HepG2 (cell line): ENCODE measurements around the gene COL25A1. TPM values are rescaled to one million over a fixed set of nuclear protein-coding genes. Genes with fewer than 3 reads are reported as not detected.

ENCODE experiments used
- ATAC-seq: fragments of 200-7000 bp; cut with Tn5 transposase; 3 replicates; pipeline ENCODE4 v1.9.1; 2020; ENCODE audit warnings: mild to moderate bottlenecking, moderate library complexity
- BruUV-seq: library from RNA; stranded (reverse); fragments of 400-500 nt; replicated peaks from 2 replicates; lab custom pipeline; 2021; lab: Mats Ljungman, UMichigan
- CTCF ChIA-PET: fragments of 300-600 bp; formaldehyde crosslinking; extraction: SDS; loops from one replicate; lab custom pipeline; 2021; ENCODE audit warnings: low total read pairs, inconsistent platforms, low intra/inter-chr PET ratio; lab: Yijun Ruan, JAX
- POLR2A ChIA-PET: fragments of 350-600 bp; sonication (Branson Sonifier 250); formaldehyde crosslinking; loops from one replicate; lab custom pipeline; 2020; ENCODE audit warnings: antibody characterized with exemption, inconsistent platforms; lab: Yijun Ruan, JAX
- DNase-seq: peaks from one replicate; pipeline ENCODE4 v3.0.0-alpha.2; 2015; ENCODE audit warnings: low spot score
- FAIRE-seq: peaks from 3 replicates; lab custom pipeline; 2011; peaks lifted over from hg19 to GRCh38; lab: Jason Lieb, UNC
- H2AFZ ChIP-seq: one replicate; pipeline ENCODE4 v1.6.1; 2011; ENCODE audit warnings: low read length, inconsistent platforms
- H3K27ac ChIP-seq: fragments of 300-600 bp; 3 replicates; pipeline ENCODE4 v1.8.0; 2011; ENCODE audit warnings: mixed run types, mild to moderate bottlenecking, mixed read lengths, low read length, inconsistent platforms; ENCODE audit not compliant: insufficient read depth; ENCODE audit errors: extremely low read length
- H3K27me3 ChIP-seq, 2 experiments: fragments of 200-600 bp in 1 of 2; 2 replicates in 1 of 2; 3 replicates in 1 of 2; pipeline versions ENCODE4 v1.6.0 to v1.8.0; 2011; ENCODE audit warnings: low read length in 2 of 2, mild to moderate bottlenecking in 2 of 2, moderate library complexity in 2 of 2, inconsistent platforms in 1 of 2; ENCODE audit not compliant: insufficient read depth in 2 of 2, control insufficient read depth in 1 of 2
- H3K36me3 ChIP-seq, 2 experiments: fragments of 200-600 bp in 1 of 2; replicated peaks in 1 of 2; 2 replicates in 1 of 2; 3 replicates in 1 of 2; pipeline versions ENCODE4 v1.5.1 to v1.8.0; 2011; ENCODE audit warnings: low read length in 2 of 2, inconsistent platforms in 1 of 2; ENCODE audit not compliant: insufficient read depth in 2 of 2, control insufficient read depth in 1 of 2
- H3K4me1 ChIP-seq: 2 replicates; pipeline ENCODE4 v1.5.1; 2012; ENCODE audit warnings: low read length, inconsistent platforms; ENCODE audit not compliant: insufficient read depth
- H3K4me2 ChIP-seq: 2 replicates; pipeline ENCODE4 v1.6.0; 2011; ENCODE audit warnings: low read depth, low read length, inconsistent platforms
- H3K4me3 ChIP-seq, 3 experiments: fragments of 200-600 bp in 1 of 3; sonication (generic), shearing (Covaris generic) in 1 of 3; replicated peaks in 1 of 3; 2 replicates each; pipeline ENCODE4 v1.5.1; 2011 to 2016; ENCODE audit warnings: low read length in 3 of 3, inconsistent platforms in 2 of 3, low read depth in 2 of 3, mild to moderate bottlenecking in 2 of 3, control low read depth in 1 of 3, mixed read lengths in 1 of 3; ENCODE audit not compliant: insufficient read depth in 1 of 3
- H3K79me2 ChIP-seq: one replicate; pipeline ENCODE4 v1.6.1; 2011; ENCODE audit warnings: low read length, inconsistent platforms; ENCODE audit not compliant: insufficient read depth
- H3K9ac ChIP-seq: 2 replicates; pipeline ENCODE4 v1.6.0; 2011; ENCODE audit warnings: mild to moderate bottlenecking, low read depth, low read length, inconsistent platforms; ENCODE audit not compliant: insufficient read depth
- H3K9me3 ChIP-seq: 2 replicates; pipeline ENCODE4 v1.5.1; 2012; ENCODE audit warnings: mild to moderate bottlenecking, low read length
- H4K20me1 ChIP-seq: 2 replicates; pipeline ENCODE4 v1.6.0; 2011; ENCODE audit warnings: inconsistent platforms, mild to moderate bottlenecking, low read length, moderate library complexity; ENCODE audit not compliant: insufficient read depth
- ELF4 ChIP-seq: sonication (generic); formaldehyde crosslinking; IDR thresholded peaks from 2 replicates; pipeline ENCODE4 v1.5.0; 2020; ENCODE audit warnings: missing genetic modification reagents, mild to moderate bottlenecking, moderate library complexity, borderline replicate concordance
- GLI4 ChIP-seq: sonication (generic); formaldehyde crosslinking; IDR thresholded peaks from 2 replicates; pipeline ENCODE4 v1.5.1; 2020; ENCODE audit warnings: missing genetic modification reagents, mild to moderate bottlenecking, moderate library complexity, borderline replicate concordance
- HIC2 ChIP-seq: sonication (generic); formaldehyde crosslinking; IDR thresholded peaks from 2 replicates; pipeline ENCODE4 v1.9.0; 2022; ENCODE audit warnings: low read depth, missing genetic modification reagents
- HNRNPLL ChIP-seq: fragments of 200-400 bp; formaldehyde crosslinking; IDR thresholded peaks from 2 replicates; pipeline ENCODE4 v1.6.1; 2017; ENCODE audit warnings: mild to moderate bottlenecking, low read depth, low read length; ENCODE audit not compliant: poor library complexity, severe bottlenecking
- NFIC ChIP-seq: IDR thresholded peaks from 2 replicates; pipeline ENCODE4 v1.6.1; 2012; ENCODE audit warnings: mild to moderate bottlenecking, low read length, inconsistent platforms
- RBFOX2 ChIP-seq: fragments of 200-400 bp; formaldehyde crosslinking; IDR thresholded peaks from 2 replicates; pipeline ENCODE4 v1.6.1; 2017; ENCODE audit warnings: low read depth, mild to moderate bottlenecking, low read length
- SOX6 ChIP-seq, 2 experiments: fragments of 450-650 bp in 1 of 2; sonication (generic) in 1 of 2; formaldehyde crosslinking in 1 of 2; IDR thresholded peaks; 2 replicates each; pipeline versions ENCODE4 v1.4.0 to v1.6.1; 2017 to 2020; ENCODE audit warnings: antibody characterized with exemption in 1 of 2, mild to moderate bottlenecking in 1 of 2, missing genetic modification reagents in 1 of 2
- TSC22D2 ChIP-seq: sonication (generic); formaldehyde crosslinking; IDR thresholded peaks from 2 replicates; pipeline ENCODE4 v1.5.1; 2020; ENCODE audit warnings: missing genetic modification reagents, mild to moderate bottlenecking, borderline replicate concordance
- YY1 ChIP-seq: IDR thresholded peaks from 2 replicates; pipeline ENCODE4 v1.6.1; 2011; ENCODE audit warnings: low read length, low read depth, moderate library complexity, mild to moderate bottlenecking; ENCODE audit not compliant: insufficient read depth, insufficient replicate concordance
- ZNF160 ChIP-seq: sonication (generic); formaldehyde crosslinking; IDR thresholded peaks from 2 replicates; pipeline ENCODE4 v1.8.0; 2022; ENCODE audit warnings: mild to moderate bottlenecking, inconsistent platforms, missing genetic modification reagents
- ZNF180 ChIP-seq: sonication (generic); formaldehyde crosslinking; IDR thresholded peaks from 2 replicates; pipeline ENCODE4 v1.4.0; 2020; ENCODE audit warnings: low read depth, missing genetic modification reagents, borderline replicate concordance
- ZNF609 ChIP-seq: sonication (generic); formaldehyde crosslinking; IDR thresholded peaks from 2 replicates; pipeline ENCODE4 v1.4.0; 2020; ENCODE audit warnings: mild to moderate bottlenecking, missing genetic modification reagents, borderline replicate concordance
- ZNF7 ChIP-seq: IDR thresholded peaks from 2 replicates; pipeline ENCODE4 v1.6.1; 2016; ENCODE audit warnings: missing biosample characterization, missing genetic modification reagents
- ZNF775 ChIP-seq: sonication (generic); formaldehyde crosslinking; IDR thresholded peaks from 2 replicates; pipeline ENCODE4 v1.4.0; 2020; ENCODE audit warnings: missing genetic modification reagents, mild to moderate bottlenecking, moderate library complexity, borderline replicate concordance
- ZNF788 ChIP-seq: sonication (generic); formaldehyde crosslinking; IDR thresholded peaks from 2 replicates; pipeline ENCODE4 v1.5.0; 2020; ENCODE audit warnings: mild to moderate bottlenecking, missing genetic modification reagents, borderline replicate concordance
- WGBS: methylation state at CpG from one replicate; pipeline ENCODE4 v1.1.6; 2017; ENCODE audit warnings: low lambda C conversion rate; 5-methylcytosine and 5-hydroxymethylcytosine counted together
- in situ Hi-C: cut with HindIII; loops from 2 replicates; pipeline ENCODE4 v1.10.0; 2017; ENCODE audit warnings: low pct_unique_long_range_greater_than_20kb; ENCODE audit not compliant: extremely low pct_ligation_motif_present
- intact Hi-C: fragments of 100-400 bp; cut with micrococcal nuclease; formaldehyde crosslinking; loops from one replicate; pipeline ENCODE4 v1.10.0; 2022; ENCODE audit not compliant: unreplicated experiment
- polyA plus RNA-seq, 8 experiments: library from polyadenylated mRNA; depleted of rRNA in 3 of 8; stranded (reverse) in 7 of 8; unstranded in 1 of 8; fragments of >200 nt; fragmentation: Illumina TruSeq in 4 of 8; extraction: Trizol in 4 of 8; gene quantifications; 2 replicates each; pipeline versions ENCODE4 v1.2.1 to v1.2.3, GENCODE V29; 2011 to 2016; ENCODE audit warnings: low read depth in 4 of 8, missing spikeins in 1 of 8, mixed read lengths in 1 of 8; ENCODE audit not compliant: insufficient read depth in 1 of 8
- total RNA-seq, 5 experiments: library from RNA; depleted of rRNA; stranded (reverse); fragments of >200 nt; fragmentation: Illumina TruSeq; extraction: Trizol; gene quantifications; 2 replicates each; pipeline ENCODE4 v1.2.3, GENCODE V29; 2016; ENCODE audit warnings: low read depth in 1 of 5
- TF ChIP-seq, protein P1 (sequence below): sonication (generic); formaldehyde crosslinking; IDR thresholded peaks from 2 replicates; pipeline ENCODE4 v1.4.0; 2020; ENCODE audit warnings: low read depth, mild to moderate bottlenecking, missing genetic modification reagents

Gene COL25A1
- total and polyA plus RNA-seq, 2 of the 13 experiments (the other 11 are each of a cell fraction or from before 2014, with no cell fraction given): not detected

- WGBS: 0% methylated on average over 1 of the region's 1 CpG
- FAIRE-seq: no peak
- DNase-seq: no peak
- no peak overlapping the region for H3K27ac ChIP-seq
- intact Hi-C loops: no loop called here
- H3K4me2 ChIP-seq: no peak overlapping the region
- no peak overlapping the region for H2AFZ ChIP-seq
- no peak overlapping the region for H3K9ac ChIP-seq
- ATAC-seq: no peak
- H3K9me3 ChIP-seq: no peaks in the 10 kb centered on the region
- H3K4me3 ChIP-seq: no peak overlapping the region
- no peaks in the 10 kb centered on the region for H3K4me1 ChIP-seq
- H3K27me3 ChIP-seq: no peaks in the 10 kb centered on the region; a peak in 1 of 5 replicates
- CTCF ChIA-PET: no interaction called here
- no peaks in the 10 kb centered on the region for H3K79me2 ChIP-seq
- no TSS peak for BruUV-seq
- TF ChIP-seq, protein P1, sequence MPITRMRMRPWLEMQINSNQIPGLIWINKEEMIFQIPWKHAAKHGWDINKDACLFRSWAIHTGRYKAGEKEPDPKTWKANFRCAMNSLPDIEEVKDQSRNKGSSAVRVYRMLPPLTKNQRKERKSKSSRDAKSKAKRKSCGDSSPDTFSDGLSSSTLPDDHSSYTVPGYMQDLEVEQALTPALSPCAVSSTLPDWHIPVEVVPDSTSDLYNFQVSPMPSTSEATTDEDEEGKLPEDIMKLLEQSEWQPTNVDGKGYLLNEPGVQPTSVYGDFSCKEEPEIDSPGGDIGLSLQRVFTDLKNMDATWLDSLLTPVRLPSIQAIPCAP (CRISPR knock-in tag): no peak
- TF ChIP-seq SOX6 (IDR thresholded peaks at IDR 0.05) (no peak), SOX6 (CRISPR knock-in tag; IDR thresholded peaks at IDR 0.05) (no peak), ZNF609 (CRISPR knock-in tag) (no peak), ELF4 (CRISPR knock-in tag) (no peak), RBFOX2 (no peak), ZNF180 (CRISPR knock-in tag) (no peak), ZNF7 (no peak), HIC2 (no peak), GLI4 (CRISPR knock-in tag) (no peak), ZNF775 (no peak), TSC22D2 (CRISPR knock-in tag) (no peak), HNRNPLL (no peak), ZNF788 (CRISPR knock-in tag) (no peak), NFIC (no peak), ZNF160 (CRISPR knock-in tag) (no peak), YY1 (no peak)
- TF ChIP-seq, all 625 proteins: peak for 0
- POLR2A ChIA-PET: no interaction called here
- in situ Hi-C loops: no loop called here
- no peaks in the 10 kb centered on the region for H3K36me3 ChIP-seq
- no peaks in the 10 kb centered on the region for H4K20me1 ChIP-seq
These were observed 68.9 kb downstream of the COL25A1 start for GRCh38 chr4:109233570-109233969.
